ENCODE data around the gene PDLIM1.

The PDLIM1 gene

GRCh38 chr10:95263864-95264226 lies 27.0 kb downstream of the PDLIM1 start:
- H3K27me3 ChIP-seq (ENCODE audit: insufficient read depth, poor library complexity, severe bottlenecking): no peaks in the 10 kb centered on the region
- TF ChIP-seq GABPA (IDR thresholded peaks at IDR 0.05; ENCODE audit: low read depth) (no peak), REST (IDR thresholded peaks at IDR 0.05; ENCODE audit: insufficient replicate concordance, low read depth) (no peak), POLR2AphosphoS5 (IDR thresholded peaks at IDR 0.05; ENCODE audit: low read depth) (no peak), SPI1 (IDR thresholded peaks at IDR 0.05; ENCODE audit: borderline replicate concordance, low read depth) (no peak)
- TF ChIP-seq, protein P1, sequence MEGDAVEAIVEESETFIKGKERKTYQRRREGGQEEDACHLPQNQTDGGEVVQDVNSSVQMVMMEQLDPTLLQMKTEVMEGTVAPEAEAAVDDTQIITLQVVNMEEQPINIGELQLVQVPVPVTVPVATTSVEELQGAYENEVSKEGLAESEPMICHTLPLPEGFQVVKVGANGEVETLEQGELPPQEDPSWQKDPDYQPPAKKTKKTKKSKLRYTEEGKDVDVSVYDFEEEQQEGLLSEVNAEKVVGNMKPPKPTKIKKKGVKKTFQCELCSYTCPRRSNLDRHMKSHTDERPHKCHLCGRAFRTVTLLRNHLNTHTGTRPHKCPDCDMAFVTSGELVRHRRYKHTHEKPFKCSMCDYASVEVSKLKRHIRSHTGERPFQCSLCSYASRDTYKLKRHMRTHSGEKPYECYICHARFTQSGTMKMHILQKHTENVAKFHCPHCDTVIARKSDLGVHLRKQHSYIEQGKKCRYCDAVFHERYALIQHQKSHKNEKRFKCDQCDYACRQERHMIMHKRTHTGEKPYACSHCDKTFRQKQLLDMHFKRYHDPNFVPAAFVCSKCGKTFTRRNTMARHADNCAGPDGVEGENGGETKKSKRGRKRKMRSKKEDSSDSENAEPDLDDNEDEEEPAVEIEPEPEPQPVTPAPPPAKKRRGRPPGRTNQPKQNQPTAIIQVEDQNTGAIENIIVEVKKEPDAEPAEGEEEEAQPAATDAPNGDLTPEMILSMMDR (IDR thresholded peaks at IDR 0.05; ENCODE audit: insufficient read depth, low read length): no peak
- H3K27ac ChIP-seq (replicated peaks): no peak overlapping the region
- no peak for DNase-seq (ENCODE audit: low read depth in 1 of 2, low spot score in 1 of 2)
- H3K4me3 ChIP-seq (replicated peaks; ENCODE audit: insufficient read depth, low read length): no peak overlapping the region

- H3K4me3 ChIP-seq (replicated peaks; ENCODE audit: insufficient read depth, low read length): no peak overlapping the region
- no peaks in the 10 kb centered on the region for H3K27me3 ChIP-seq (ENCODE audit: insufficient read depth, poor library complexity, severe bottlenecking)
- H3K27ac ChIP-seq (replicated peaks): no peak overlapping the region
- TF ChIP-seq REST (IDR thresholded peaks at IDR 0.05; ENCODE audit: insufficient replicate concordance, low read depth) (no peak), GABPA (IDR thresholded peaks at IDR 0.05; ENCODE audit: low read depth) (no peak), SPI1 (IDR thresholded peaks at IDR 0.05; ENCODE audit: borderline replicate concordance, low read depth) (no peak), POLR2AphosphoS5 (IDR thresholded peaks at IDR 0.05; ENCODE audit: low read depth) (no peak)
- TF ChIP-seq, protein P1 (IDR thresholded peaks at IDR 0.05; ENCODE audit: insufficient read depth, low read length): no peak
- DNase-seq (ENCODE audit: low read depth in 1 of 2, low spot score in 1 of 2): no peak
These were observed 27.9 kb downstream of the PDLIM1 start for GRCh38 chr10:95262763-95263518.

DNA sequence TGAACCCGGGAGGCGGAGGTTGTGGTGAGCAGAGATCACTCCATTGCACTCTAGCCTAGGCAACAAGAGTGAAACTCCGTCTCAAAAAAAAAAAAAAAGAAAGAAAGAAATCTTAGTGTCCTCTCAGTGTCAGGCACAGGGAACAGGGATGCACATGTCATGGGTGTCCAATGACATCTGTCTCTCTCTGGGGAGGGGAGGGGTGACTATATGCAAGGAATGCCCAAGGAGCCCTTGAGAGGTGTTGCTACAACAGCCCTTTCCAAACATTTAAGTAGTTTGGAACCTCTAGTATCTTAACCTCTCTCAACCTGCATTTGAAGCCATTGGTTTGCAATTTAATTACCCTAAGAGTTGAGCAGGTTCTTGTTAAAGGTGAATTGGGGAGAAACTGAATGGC lies 28.9 kb downstream of the PDLIM1 start:
- Histone ChIP-seq H3K27ac (replicated peaks) (no peak overlapping the region), H3K4me3 (replicated peaks; ENCODE audit: insufficient read depth, low read length) (no peak overlapping the region), H3K27me3 (ENCODE audit: insufficient read depth, poor library complexity, severe bottlenecking) (no peaks in the 10 kb centered on the region)
- TF ChIP-seq POLR2AphosphoS5 (IDR thresholded peaks at IDR 0.05; ENCODE audit: low read depth): no peak
- no peak for DNase-seq (ENCODE audit: low read depth in 1 of 2, low spot score in 1 of 2)

DNA sequence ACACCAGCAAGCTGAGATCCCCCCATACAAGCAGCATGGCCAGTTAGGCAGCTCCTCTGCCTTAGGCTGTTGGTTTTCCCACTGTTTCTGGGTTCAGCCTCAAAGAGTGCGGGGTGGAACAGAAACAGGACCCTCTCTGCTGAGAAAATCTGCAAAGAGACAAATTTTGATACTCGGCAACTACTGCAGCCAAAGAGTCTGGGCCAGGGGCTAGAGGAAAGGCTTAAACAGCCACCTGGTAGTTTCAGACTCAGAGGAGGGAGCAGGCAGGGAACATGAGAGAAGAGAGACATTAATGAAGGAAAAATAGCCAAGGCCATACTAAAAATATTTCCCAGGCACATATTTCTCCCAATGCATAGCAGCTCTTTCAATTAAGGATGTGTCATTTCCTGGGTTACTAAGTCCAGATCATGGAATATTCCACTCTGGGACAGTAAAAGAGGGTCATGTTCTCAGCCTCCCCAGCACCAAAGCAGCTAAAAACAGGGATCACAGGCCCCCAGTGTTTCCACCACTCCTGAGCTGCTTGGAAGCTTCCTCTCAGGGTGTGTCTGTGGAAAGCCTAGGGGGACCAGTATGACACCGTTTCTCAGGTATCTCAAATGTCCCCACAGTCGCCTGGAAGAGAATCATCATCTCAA lies 29.8 kb downstream of the PDLIM1 start:
- TF ChIP-seq REST (IDR thresholded peaks at IDR 0.05; ENCODE audit: insufficient replicate concordance, low read depth) (no peak), GABPA (IDR thresholded peaks at IDR 0.05; ENCODE audit: low read depth) (no peak), POLR2AphosphoS5 (IDR thresholded peaks at IDR 0.05; ENCODE audit: low read depth) (no peak), SPI1 (IDR thresholded peaks at IDR 0.05; ENCODE audit: borderline replicate concordance, low read depth) (no peak)
- TF ChIP-seq, protein P1 (IDR thresholded peaks at IDR 0.05; ENCODE audit: insufficient read depth, low read length): no peak
- H3K27me3 ChIP-seq (ENCODE audit: insufficient read depth, poor library complexity, severe bottlenecking): no peaks in the 10 kb centered on the region
- DNase-seq (ENCODE audit: low read depth in 1 of 2, low spot score in 1 of 2): no peak
- H3K27ac ChIP-seq (replicated peaks): no peak overlapping the region
- H3K4me3 ChIP-seq (replicated peaks; ENCODE audit: insufficient read depth, low read length): no peak overlapping the region

All from HL-60 (cell line).